K562 (cell line): ENCODE data around the gene PBXIP1. TPM values are rescaled to one million over a fixed set of nuclear protein-coding genes. Genes with fewer than 3 reads are reported as not detected.

Experiments
- ESRRB ChIP-seq: fragments of 250-450 bp; sonication (Bioruptor Pico); IDR thresholded peaks from 2 replicates; pipeline ENCODE4 v1.5.0; 2020; ENCODE audit warnings: mild to moderate bottlenecking, moderate library complexity, borderline replicate concordance
- EWSR1 ChIP-seq: fragments of 450-650 bp; IDR thresholded peaks from 2 replicates; pipeline ENCODE4 v1.6.1; 2018; ENCODE audit warnings: borderline replicate concordance, mild to moderate bottlenecking, low read depth, moderate library complexity; ENCODE audit not compliant: partially characterized antibody
- HCFC1 ChIP-seq: IDR thresholded peaks from 2 replicates; pipeline ENCODE4 v1.6.1; 2012; ENCODE audit warnings: low read depth, low read length, improper control_type of control experiment
- HDAC8 ChIP-seq: fragments of 450-650 bp; IDR thresholded peaks from 2 replicates; pipeline ENCODE4 v1.6.1; 2016; ENCODE audit warnings: mild to moderate bottlenecking, missing genetic modification characterization, moderate library complexity, missing compliant biosample characterization
- HNRNPH1 ChIP-seq: fragments of 200-400 bp; formaldehyde crosslinking; optimal IDR thresholded peaks from 2 replicates; pipeline ENCODE3; 2017; ENCODE audit warnings: low read depth, mild to moderate bottlenecking, low read length, moderate library complexity
- HNRNPL ChIP-seq: fragments of 200-400 bp; formaldehyde crosslinking; IDR thresholded peaks from 2 replicates; pipeline ENCODE4 v1.6.1; 2017; ENCODE audit warnings: low read depth, mild to moderate bottlenecking, low read length
- KLF6 ChIP-seq: fragments of 250-450 bp; sonication (Bioruptor Pico); IDR thresholded peaks from 2 replicates; pipeline ENCODE4 v1.4.0; 2020; ENCODE audit warnings: mild to moderate bottlenecking, moderate library complexity, borderline replicate concordance
- MAZ ChIP-seq, 2 experiments: fragments of 450-650 bp in 1 of 2; sonication (generic) in 1 of 2; formaldehyde crosslinking; IDR thresholded peaks in 1 of 2; conservative IDR thresholded peaks in 1 of 2; 2 replicates each; pipeline versions ENCODE4 v1.4.0 to v1.5.0; 2020; ENCODE audit warnings: mild to moderate bottlenecking in 1 of 2, missing genetic modification reagents in 1 of 2
- MITF ChIP-seq: IDR thresholded peaks from 2 replicates; pipeline ENCODE4 v1.6.1; 2014; ENCODE audit warnings: antibody characterized with exemption
- NBN ChIP-seq: fragments of 450-650 bp; IDR thresholded peaks from 2 replicates; pipeline ENCODE4 v1.6.1; 2016; ENCODE audit warnings: low read depth, mild to moderate bottlenecking
- NKRF ChIP-seq: fragments of 450-650 bp; IDR thresholded peaks from 2 replicates; pipeline ENCODE4 v1.6.1; 2016; ENCODE audit warnings: borderline replicate concordance
- PCBP2 ChIP-seq: fragments of 200-400 bp; formaldehyde crosslinking; IDR thresholded peaks from 2 replicates; pipeline ENCODE4 v1.6.1; 2018; ENCODE audit warnings: low read length, low read depth, mild to moderate bottlenecking, moderate library complexity; ENCODE audit not compliant: poor library complexity, severe bottlenecking
- RBM15 ChIP-seq: fragments of 200-400 bp; formaldehyde crosslinking; IDR thresholded peaks from 2 replicates; pipeline ENCODE4 v1.6.1; 2018; ENCODE audit warnings: mild to moderate bottlenecking, low read length, moderate library complexity; ENCODE audit not compliant: insufficient read depth
- RUNX1 ChIP-seq: sonication (generic); IDR thresholded peaks from 2 replicates; pipeline ENCODE4 v1.6.1; 2016; ENCODE audit warnings: antibody characterized with exemption, low read depth
- SRSF7 ChIP-seq: fragments of 200-400 bp; formaldehyde crosslinking; optimal IDR thresholded peaks from 2 replicates; pipeline ENCODE3; 2017; ENCODE audit warnings: mild to moderate bottlenecking, low read depth, low read length
- ZBTB49 ChIP-seq: sonication (generic); formaldehyde crosslinking; IDR thresholded peaks from 2 replicates; pipeline ENCODE4 v1.8.0; 2022; ENCODE audit warnings: missing genetic modification reagents, mild to moderate bottlenecking, borderline replicate concordance
- ZNF165 ChIP-seq: fragments of 250-450 bp; sonication (Bioruptor Pico); IDR thresholded peaks from 2 replicates; pipeline ENCODE4 v1.4.0; 2020; ENCODE audit warnings: borderline replicate concordance
- ZNF23 ChIP-seq: fragments of 250-450 bp; sonication (Bioruptor Pico); IDR thresholded peaks from 2 replicates; pipeline ENCODE4 v1.4.0; 2020; ENCODE audit warnings: mild to moderate bottlenecking
- ZNF274 ChIP-seq: IDR thresholded peaks from 2 replicates; pipeline ENCODE4 v1.6.1; 2011; ENCODE audit warnings: low read depth, mild to moderate bottlenecking, low read length, moderate library complexity, borderline replicate concordance
- ZNF3 ChIP-seq: fragments of 250-450 bp; sonication (Bioruptor Pico); IDR thresholded peaks from 2 replicates; pipeline ENCODE4 v1.5.0; 2021; ENCODE audit warnings: mild to moderate bottlenecking, moderate library complexity
- ZNF444 ChIP-seq: fragments of 250-450 bp; sonication (Bioruptor Pico); IDR thresholded peaks from 2 replicates; pipeline ENCODE4 v1.4.0; 2020; ENCODE audit warnings: mild to moderate bottlenecking, moderate library complexity
- ZNF445 ChIP-seq: fragments of 250-450 bp; sonication (Bioruptor Pico); IDR thresholded peaks from 2 replicates; pipeline ENCODE4 v1.4.0; 2020; ENCODE audit warnings: low read depth, mild to moderate bottlenecking, moderate library complexity
- polyA plus RNA-seq, 8 experiments: library from polyadenylated mRNA; depleted of rRNA in 4 of 8; stranded (reverse) in 5 of 8; unstranded in 3 of 8; fragments of >200 nt; fragmentation: Nextera tagmentation in 2 of 8; fragmentation: Illumina TruSeq in 1 of 8; extraction: Ambion mirVana in 2 of 8; extraction: Trizol in 1 of 8; gene quantifications; 2 replicates each; pipeline versions ENCODE4 v1.2.1 to v1.2.3, GENCODE V29; 2011 to 2014; ENCODE audit warnings: inconsistent platforms in 1 of 8, missing spikeins in 1 of 8
- total RNA-seq, 7 experiments: library from RNA; depleted of rRNA in 6 of 7; stranded (reverse); fragments of >200 nt in 6 of 7; fragmentation: Illumina TruSeq in 2 of 7; extraction: Trizol in 2 of 7; gene quantifications; 2 replicates each; pipeline versions ENCODE4 v1.2.1 to v1.2.3, GENCODE V29; 2011 to 2021; ENCODE audit warnings: low replicate concordance in 1 of 7

Gene PBXIP1
- total and polyA plus RNA-seq, 9 of the 15 experiments (the other 6 are each of a cell fraction or from before 2014, with no cell fraction given) = 0.13 to 8.3 (median 5.8) TPM

DNA sequence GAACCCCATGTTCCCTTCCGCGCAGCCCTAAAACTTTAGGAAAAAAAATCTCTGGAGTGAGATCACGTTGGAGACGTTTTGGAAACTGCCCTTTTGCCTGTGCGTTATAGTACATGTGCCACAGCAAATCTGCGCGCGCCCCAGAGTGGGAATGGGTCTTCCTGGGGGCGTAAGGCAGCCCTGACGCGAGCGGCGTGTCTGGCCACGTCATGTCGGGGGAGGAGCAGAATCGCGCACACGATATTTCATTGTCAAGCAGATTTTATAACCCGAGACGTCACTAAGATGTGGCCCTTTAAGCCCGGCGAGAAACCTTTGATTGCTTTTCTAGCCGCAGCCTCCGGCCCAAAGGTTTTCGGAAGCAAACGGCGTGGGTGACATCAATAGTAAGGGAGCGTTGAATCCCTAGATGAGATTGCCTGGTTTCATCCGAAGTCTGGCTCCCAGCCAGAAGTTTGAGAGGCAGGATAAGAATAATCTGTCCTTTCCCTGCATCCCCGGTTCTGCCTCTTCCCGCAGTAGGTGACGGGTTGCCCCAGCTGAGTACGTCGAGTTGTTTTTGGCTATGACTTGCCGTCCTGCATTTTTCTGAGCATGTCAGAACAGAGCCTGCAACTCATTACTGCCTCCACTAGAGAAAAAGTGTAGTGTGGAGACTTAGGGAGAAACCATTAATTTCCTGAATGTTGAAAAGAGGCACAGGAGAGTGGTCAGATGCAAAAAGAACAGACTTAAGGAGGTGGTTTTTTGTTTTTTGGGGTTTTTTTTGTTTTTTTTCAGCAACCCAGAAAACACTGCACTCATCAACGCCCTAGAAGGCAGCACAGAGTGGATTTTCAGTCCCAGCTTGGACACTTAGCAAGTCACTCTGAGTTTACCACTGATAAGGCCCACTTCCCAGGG, 18.6 kb downstream of the PBXIP1 start (continued):
- TF ChIP-seq KLF6 (CRISPR knock-in tag) (no peak), MITF (no peak), MAZ (CRISPR knock-in tag; conservative IDR thresholded peaks at IDR 0.05 in 1 of 2, IDR thresholded peaks at IDR 0.05 in 1 of 2) (0 out of 4 replicates have a peak, but pooled peaks of 1 of the 2 experiments have one; percentile 75), RBM15 (no peak), HNRNPH1 (no peak), NKRF (peak; percentile 45; the same call in 1 of the 2 replicates), NBN (peak; percentile 54; the same call in 1 of the 2 replicates), ZNF444 (CRISPR knock-in tag) (no peak), ZNF23 (CRISPR knock-in tag) (no peak), SRSF7 (no peak), ZNF3 (CRISPR knock-in tag) (no peak), PCBP2 (no peak), ZNF445 (CRISPR knock-in tag) (no peak), HNRNPL (no peak), ZNF274 (no peak), ZBTB49 (no peak), ESRRB (CRISPR knock-in tag) (no peak), EWSR1 (no peak), HDAC8 (no peak), HCFC1 (no peak; the same call in 1 of the 2 replicates), RUNX1 (no peak), ZNF165 (CRISPR knock-in tag) (no peak)
